ENCODE data around the gene CHD1L. TPM values are rescaled to one million over a fixed set of nuclear protein-coding genes. Genes with fewer than 3 reads are reported as not detected.
A peak's percentile ranks its signal among the peaks of the same experiment; 100 is the strongest.
"Not testable (repeated sequence)": the region's sequence is repeated elsewhere in the genome, so short reads cannot be mapped to it uniquely, and the experiment has no call there.

The CHD1L gene
- total RNA-seq, 1 donor from 2014 or later = 36.2 TPM

- Histone ChIP-seq H3K4me3 (no peak overlapping the region), H3K9me3 (no peaks in the 10 kb centered on the region), H3K27me3 (no peaks in the 10 kb centered on the region), H3K27ac (no peak overlapping the region), H3K4me1 (peaks cover 12% of the 10 kb centered on the region), H3K36me3 (no peaks in the 10 kb centered on the region)
- intact Hi-C loops (cut with DNase I) = no loop called here
- TF ChIP-seq, protein P1, sequence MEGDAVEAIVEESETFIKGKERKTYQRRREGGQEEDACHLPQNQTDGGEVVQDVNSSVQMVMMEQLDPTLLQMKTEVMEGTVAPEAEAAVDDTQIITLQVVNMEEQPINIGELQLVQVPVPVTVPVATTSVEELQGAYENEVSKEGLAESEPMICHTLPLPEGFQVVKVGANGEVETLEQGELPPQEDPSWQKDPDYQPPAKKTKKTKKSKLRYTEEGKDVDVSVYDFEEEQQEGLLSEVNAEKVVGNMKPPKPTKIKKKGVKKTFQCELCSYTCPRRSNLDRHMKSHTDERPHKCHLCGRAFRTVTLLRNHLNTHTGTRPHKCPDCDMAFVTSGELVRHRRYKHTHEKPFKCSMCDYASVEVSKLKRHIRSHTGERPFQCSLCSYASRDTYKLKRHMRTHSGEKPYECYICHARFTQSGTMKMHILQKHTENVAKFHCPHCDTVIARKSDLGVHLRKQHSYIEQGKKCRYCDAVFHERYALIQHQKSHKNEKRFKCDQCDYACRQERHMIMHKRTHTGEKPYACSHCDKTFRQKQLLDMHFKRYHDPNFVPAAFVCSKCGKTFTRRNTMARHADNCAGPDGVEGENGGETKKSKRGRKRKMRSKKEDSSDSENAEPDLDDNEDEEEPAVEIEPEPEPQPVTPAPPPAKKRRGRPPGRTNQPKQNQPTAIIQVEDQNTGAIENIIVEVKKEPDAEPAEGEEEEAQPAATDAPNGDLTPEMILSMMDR (IDR thresholded peaks at IDR 0.05) = no peak
- ATAC-seq = no peak
- DNase-seq = no peak
Observed at GRCh38 chr1:147236448-147236847, 6.0 kb upstream of the CHD1L start.

- no peak for DNase-seq
- H3K9me3 ChIP-seq = no peaks in the 10 kb centered on the region
- H3K27ac ChIP-seq = no peak overlapping the region
- no peak overlapping the region for H3K4me3 ChIP-seq
- TF ChIP-seq, protein P1 (IDR thresholded peaks at IDR 0.05) = no peak
- peaks cover 16% of the 10 kb centered on the region for H3K4me1 ChIP-seq
- intact Hi-C loops (cut with DNase I) = no loop called here
- H3K36me3 ChIP-seq = no peaks in the 10 kb centered on the region
- peak; percentile 63 for ATAC-seq
- H3K27me3 ChIP-seq = no peaks in the 10 kb centered on the region
Observed at GRCh38 chr1:147236959-147237791, 5.3 kb upstream of the CHD1L start.

- H3K4me1 ChIP-seq = peaks cover 17% of the 10 kb centered on the region
- H3K27ac ChIP-seq = peak overlapping the region; percentile 65
- TF ChIP-seq, protein P1 (IDR thresholded peaks at IDR 0.05) = no peak
- DNase-seq (no peak), ATAC-seq (no peak)
- no peaks in the 10 kb centered on the region for H3K9me3 ChIP-seq
- no peaks in the 10 kb centered on the region for H3K27me3 ChIP-seq
- intact Hi-C loops (cut with DNase I) = no loop called here
- no peak overlapping the region for H3K4me3 ChIP-seq
- no peaks in the 10 kb centered on the region for H3K36me3 ChIP-seq
Observed at GRCh38 chr1:147238053-147238902, 4.2 kb upstream of the CHD1L start.

GRCh38 chr1:147238925-147239820, 3.3 kb upstream of the CHD1L start:
- Histone ChIP-seq H3K27me3 (no peaks in the 10 kb centered on the region), H3K27ac (peak overlapping the region; percentile 65), H3K36me3 (no peaks in the 10 kb centered on the region), H3K9me3 (no peaks in the 10 kb centered on the region), H3K4me3 (no peak overlapping the region), H3K4me1 (peaks cover 24% of the 10 kb centered on the region)
- no peak for ATAC-seq
- DNase-seq = no peak
- TF ChIP-seq, protein P1 (IDR thresholded peaks at IDR 0.05) = no peak
- intact Hi-C loops (cut with DNase I) = no loop called here

DNA sequence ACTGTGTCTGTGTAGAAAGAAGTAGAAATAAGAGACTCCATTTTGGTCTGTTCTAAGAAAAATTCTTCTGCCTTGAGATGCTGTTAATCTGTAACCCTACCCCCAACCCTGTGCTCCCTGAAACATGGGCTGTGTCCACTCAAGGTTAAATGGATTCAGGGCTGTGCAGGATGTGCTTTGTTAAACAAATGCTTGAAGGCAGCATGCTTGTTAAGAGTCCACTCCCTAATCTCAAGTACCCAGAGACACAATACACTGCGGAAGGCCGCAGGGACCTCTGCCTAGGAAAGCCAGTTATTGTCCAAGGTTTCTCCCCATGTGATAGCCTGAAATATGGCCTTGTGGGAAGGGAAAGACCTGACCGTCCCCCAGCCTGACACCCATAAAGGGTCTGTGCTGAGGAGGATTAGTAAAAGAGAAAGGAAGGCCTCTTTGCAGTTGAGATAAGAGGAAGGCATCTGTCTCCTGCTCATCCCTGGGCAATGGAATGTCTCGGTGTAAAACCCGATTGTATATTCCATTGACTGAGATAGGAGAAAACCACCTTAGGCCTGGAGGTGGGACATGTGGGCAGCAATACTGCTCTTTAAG, 2.3 kb upstream of the CHD1L start:
- not testable (repeated sequence) for DNase-seq, H3K27ac ChIP-seq, H3K36me3 ChIP-seq, H3K9me3 ChIP-seq, ATAC-seq, H3K4me3 ChIP-seq, H3K27me3 ChIP-seq
- intact Hi-C loops (cut with DNase I) = loop anchor here (10.0 kb wide), 1 partner anchor 65 kb away; the partner anchor contains the start of gene PRKAB2
- peaks cover 25% of the 10 kb centered on the region for H3K4me1 ChIP-seq

All from upper lobe of right lung (tissue), 1 donor.